Tibial nerve (tissue), 4 donors: ENCODE data around the gene TRPM1. TPM values are rescaled to one million over a fixed set of nuclear protein-coding genes. Genes with fewer than 3 reads are reported as not detected.

Experiments
- DNase-seq, 2 donors: peaks; one replicate each; pipeline ENCODE4 v3.0.0-alpha.2; 2019; ENCODE audit warnings: low spot score in 2 of 2
- H3K27ac ChIP-seq, 4 donors: fragments of 200-600 bp; sonication (generic) in 3 of 4; one replicate each; pipeline ENCODE4 v1.5.1; 2017 to 2019; ENCODE audit warnings: mild to moderate bottlenecking in 1 of 4
- H3K27me3 ChIP-seq, 2 donors: fragments of 200-600 bp; sonication (generic) in 1 of 2; one replicate each; pipeline versions ENCODE4 v1.5.1 to v1.6.0; 2017 to 2019
- H3K36me3 ChIP-seq, 3 donors: fragments of 200-600 bp; sonication (generic); one replicate each; pipeline ENCODE4 v1.5.1; 2018 to 2019
- H3K4me1 ChIP-seq, 4 donors: fragments of 200-600 bp; sonication (generic) in 3 of 4; one replicate each; pipeline ENCODE4 v1.5.1; 2017 to 2019
- H3K4me3 ChIP-seq, 4 donors: fragments of 200-600 bp; sonication (generic) in 3 of 4; one replicate each; pipeline ENCODE4 v1.5.1; 2017 to 2019; ENCODE audit warnings: mild to moderate bottlenecking in 1 of 4, moderate library complexity in 1 of 4
- H3K9me3 ChIP-seq, 4 donors: fragments of 200-600 bp; sonication (generic) in 3 of 4; one replicate each; pipeline ENCODE4 v1.5.1; 2017 to 2019
- EP300 ChIP-seq, 2 donors: sonication (generic); formaldehyde crosslinking; IDR thresholded peaks; one replicate each; pipeline ENCODE4 v1.6.1; 2017; ENCODE audit warnings: antibody characterized with exemption in 2 of 2, mild to moderate bottlenecking in 1 of 2
- POLR2A ChIP-seq, 2 donors: fragments of 450-650 bp; IDR thresholded peaks; one replicate each; pipeline ENCODE4 v1.6.1; 2017; ENCODE audit warnings: antibody characterized with exemption in 2 of 2, mild to moderate bottlenecking in 2 of 2, moderate library complexity in 2 of 2
- WGBS, 2 donors: methylation state at CpG; one replicate each; pipeline ENCODE4 v1.1.5; 2018; 5-methylcytosine and 5-hydroxymethylcytosine counted together
- total RNA-seq, 4 donors: library from RNA; depleted of rRNA; stranded (reverse); fragments of >200 nt; gene quantifications; one replicate each; pipeline ENCODE4 v1.1.0, GENCODE V29; 2016
- TF ChIP-seq, protein P1 (sequence below), 5 experiments: fragments of 200-600 bp in 3 of 5; fragments of 450-650 bp in 2 of 5; sonication (generic) in 3 of 5; IDR thresholded peaks; one replicate each; pipeline ENCODE4 v1.5.1; 2016 to 2019; ENCODE audit warnings: antibody characterized with exemption in 5 of 5, mild to moderate bottlenecking in 3 of 5, moderate library complexity in 2 of 5

The TRPM1 gene
- total RNA-seq, 4 donors from 2014 or later: not detected

DNA sequence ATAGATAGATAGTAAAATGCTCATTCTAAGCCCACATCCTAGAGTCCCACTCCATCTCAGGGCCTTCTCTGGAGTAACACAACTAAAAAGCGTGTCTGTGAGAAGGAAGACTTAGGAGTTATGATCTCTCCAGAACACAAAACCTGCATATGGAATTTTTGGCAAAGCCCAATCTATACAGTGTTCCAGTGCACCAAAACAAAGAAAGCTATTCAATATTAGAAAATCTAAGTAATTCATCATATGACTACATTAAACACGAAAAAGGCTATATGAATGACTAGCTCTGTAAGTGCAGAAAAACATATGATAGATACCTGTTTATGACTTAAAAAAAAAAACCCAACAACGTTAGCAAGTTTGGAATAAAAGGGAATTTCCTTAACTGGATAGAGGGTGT, 137.8 kb downstream of the TRPM1 start:
- no peak for TF ChIP-seq EP300 (IDR thresholded peaks at IDR 0.05)
- TF ChIP-seq, protein P1, sequence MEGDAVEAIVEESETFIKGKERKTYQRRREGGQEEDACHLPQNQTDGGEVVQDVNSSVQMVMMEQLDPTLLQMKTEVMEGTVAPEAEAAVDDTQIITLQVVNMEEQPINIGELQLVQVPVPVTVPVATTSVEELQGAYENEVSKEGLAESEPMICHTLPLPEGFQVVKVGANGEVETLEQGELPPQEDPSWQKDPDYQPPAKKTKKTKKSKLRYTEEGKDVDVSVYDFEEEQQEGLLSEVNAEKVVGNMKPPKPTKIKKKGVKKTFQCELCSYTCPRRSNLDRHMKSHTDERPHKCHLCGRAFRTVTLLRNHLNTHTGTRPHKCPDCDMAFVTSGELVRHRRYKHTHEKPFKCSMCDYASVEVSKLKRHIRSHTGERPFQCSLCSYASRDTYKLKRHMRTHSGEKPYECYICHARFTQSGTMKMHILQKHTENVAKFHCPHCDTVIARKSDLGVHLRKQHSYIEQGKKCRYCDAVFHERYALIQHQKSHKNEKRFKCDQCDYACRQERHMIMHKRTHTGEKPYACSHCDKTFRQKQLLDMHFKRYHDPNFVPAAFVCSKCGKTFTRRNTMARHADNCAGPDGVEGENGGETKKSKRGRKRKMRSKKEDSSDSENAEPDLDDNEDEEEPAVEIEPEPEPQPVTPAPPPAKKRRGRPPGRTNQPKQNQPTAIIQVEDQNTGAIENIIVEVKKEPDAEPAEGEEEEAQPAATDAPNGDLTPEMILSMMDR (IDR thresholded peaks at IDR 0.05): no peak
- TF ChIP-seq POLR2A (IDR thresholded peaks at IDR 0.05): no peak
- Histone ChIP-seq H3K27me3 (no peaks in the 10 kb centered on the region), H3K4me3 (no peak overlapping the region), H3K4me1 (peaks cover 0 to 24% (median 0%) of the 10 kb centered on the region in 4 donors), H3K9me3 (no peaks in the 10 kb centered on the region), H3K27ac (no peak overlapping the region), H3K36me3 (peaks cover 0 to 59% (median 0%) of the 10 kb centered on the region in 3 donors)
- no peak for DNase-seq
- 45 to 60% methylated on average over 3 of the region's 3 CpGs for WGBS, 2 donors

DNA sequence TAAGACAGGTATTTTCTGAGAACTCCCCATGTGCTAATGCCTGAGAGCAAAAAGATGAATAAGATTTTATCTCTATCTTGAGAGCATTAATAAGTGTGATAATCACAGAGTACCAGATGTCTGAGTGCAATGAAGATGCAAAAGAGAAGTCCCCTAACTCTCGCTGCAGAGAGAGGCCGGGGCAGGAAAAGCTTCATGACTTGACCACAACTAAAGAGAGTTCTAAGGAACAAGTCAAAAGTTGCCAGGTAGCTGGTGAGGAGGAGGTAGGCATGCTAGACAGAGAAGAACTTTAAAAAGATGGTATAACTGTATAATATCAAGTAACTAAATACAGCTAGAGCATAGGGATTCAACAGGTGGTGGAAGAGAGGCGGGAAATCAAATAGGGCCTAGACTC, 138.9 kb downstream of the TRPM1 start:
- DNase-seq: no peak
- Histone ChIP-seq H3K27ac (no peak overlapping the region), H3K27me3 (no peaks in the 10 kb centered on the region), H3K36me3 (peaks cover 0 to 70% (median 9%) of the 10 kb centered on the region in 3 donors), H3K4me3 (no peak overlapping the region), H3K4me1 (peaks cover 0 to 24% (median 0%) of the 10 kb centered on the region in 4 donors), H3K9me3 (no peaks in the 10 kb centered on the region)
- 94 to 98% methylated on average over 3 of the region's 3 CpGs for WGBS, 2 donors
- TF ChIP-seq POLR2A (IDR thresholded peaks at IDR 0.05) (no peak), EP300 (IDR thresholded peaks at IDR 0.05) (no peak)
- TF ChIP-seq, protein P1 (IDR thresholded peaks at IDR 0.05): no peak

DNA sequence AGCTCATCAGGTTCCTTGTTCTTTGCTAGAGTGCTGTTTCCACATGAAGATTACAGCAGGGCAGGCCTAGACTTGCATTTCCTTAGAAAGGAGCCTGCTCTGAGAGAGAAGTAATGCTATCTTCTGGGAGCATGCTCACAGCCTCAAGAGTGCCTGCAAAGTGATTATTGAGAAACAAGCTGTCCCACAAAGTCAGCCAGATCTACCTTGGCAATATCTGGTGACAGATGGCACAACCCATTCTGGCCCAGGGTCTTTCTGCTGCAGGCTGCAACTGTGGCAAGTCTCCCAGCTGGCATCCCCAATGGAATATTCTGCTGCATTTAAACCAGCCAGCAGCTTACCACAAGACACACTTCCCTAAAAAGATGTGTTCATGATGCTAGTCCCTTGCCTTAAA, 139.4 kb downstream of the TRPM1 start:
- peaks cover 0 to 75% (median 11%) of the 10 kb centered on the region in 3 donors for H3K36me3 ChIP-seq
- DNase-seq: no peak
- H3K4me3 ChIP-seq: no peak overlapping the region
- H3K27me3 ChIP-seq: no peaks in the 10 kb centered on the region
- H3K27ac ChIP-seq: no peak overlapping the region
- H3K9me3 ChIP-seq: no peaks in the 10 kb centered on the region
- TF ChIP-seq POLR2A (IDR thresholded peaks at IDR 0.05) (no peak), EP300 (IDR thresholded peaks at IDR 0.05) (no peak)
- TF ChIP-seq, protein P1 (IDR thresholded peaks at IDR 0.05): no peak
- H3K4me1 ChIP-seq: peaks cover 0 to 24% (median 0%) of the 10 kb centered on the region in 4 donors

DNA sequence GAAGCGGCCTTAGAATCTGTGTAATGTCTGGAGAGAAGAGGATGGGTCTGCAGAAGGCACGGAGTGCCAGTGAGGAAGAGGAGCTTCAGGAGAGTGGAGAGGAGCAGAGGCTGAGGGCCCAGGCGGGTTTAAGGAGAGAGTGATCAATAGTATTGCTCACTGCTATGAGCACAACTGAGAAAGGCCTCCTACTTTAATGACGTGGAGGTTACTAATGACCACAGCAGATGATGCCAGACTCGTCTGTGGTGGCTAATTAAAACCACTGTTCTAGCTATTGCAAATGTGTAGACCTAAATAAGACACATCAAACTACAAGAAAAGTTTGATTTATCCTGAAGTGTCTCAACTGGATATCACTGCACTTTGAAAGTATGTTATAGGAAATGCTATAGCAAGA, 143.3 kb downstream of the TRPM1 start:
- Histone ChIP-seq H3K4me1 (peaks cover 0 to 41% (median 0%) of the 10 kb centered on the region in 4 donors), H3K4me3 (no peak overlapping the region), H3K27me3 (no peaks in the 10 kb centered on the region), H3K9me3 (no peaks in the 10 kb centered on the region), H3K27ac (no peak overlapping the region), H3K36me3 (peaks cover 2 to 79% (median 18%) of the 10 kb centered on the region in 3 donors)
- no peak for DNase-seq
- TF ChIP-seq, protein P1 (IDR thresholded peaks at IDR 0.05): no peak
- TF ChIP-seq EP300 (IDR thresholded peaks at IDR 0.05) (no peak), POLR2A (IDR thresholded peaks at IDR 0.05) (no peak)
- 78 to 85% methylated on average over 5 of the region's 5 CpGs for WGBS, 2 donors

DNA sequence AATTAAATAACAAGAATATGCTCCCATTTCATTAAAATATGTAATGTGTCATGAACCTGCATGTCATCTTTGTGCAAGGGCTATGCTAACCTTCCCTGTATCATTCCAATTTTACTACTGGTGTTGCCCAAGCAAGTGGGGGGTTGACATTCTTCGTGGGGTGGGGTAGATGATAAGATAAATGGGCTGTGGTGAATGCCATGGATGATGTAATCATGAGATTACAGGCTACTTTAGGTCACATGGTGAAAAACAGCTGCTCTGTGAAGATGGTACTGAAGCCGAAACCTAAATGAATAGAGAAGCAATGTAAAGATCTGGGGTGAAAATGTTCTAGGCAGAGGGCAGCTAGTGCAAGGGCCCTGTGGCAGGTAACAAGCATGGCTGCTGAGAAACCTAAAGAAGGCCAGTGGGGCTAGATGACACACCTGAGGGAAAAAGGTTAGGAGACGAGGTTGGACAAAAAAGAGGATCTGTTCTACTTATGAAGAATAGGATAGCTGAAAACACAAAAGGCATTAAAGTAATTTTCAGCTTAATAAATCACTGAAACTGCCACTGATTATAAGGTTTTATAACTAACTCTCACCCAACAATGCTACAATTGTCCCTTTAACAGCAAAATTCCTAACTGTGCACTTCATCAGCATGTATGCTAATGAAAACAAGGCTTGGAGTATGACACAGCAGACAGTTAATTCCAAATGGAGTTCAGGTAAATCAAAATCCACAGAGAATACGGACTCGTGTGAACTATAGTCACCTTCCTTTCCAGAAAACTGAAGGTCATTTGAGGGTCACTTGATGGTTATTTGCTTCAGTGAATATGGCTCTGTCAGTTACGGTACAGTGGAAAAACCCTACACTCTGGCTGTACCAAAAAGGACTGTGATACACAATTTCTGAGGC, 145.1 kb downstream of the TRPM1 start:
- H3K36me3 ChIP-seq: peaks cover 2 to 90% (median 21%) of the 10 kb centered on the region in 3 donors

More for the DNA sequence above, 145.1 kb downstream of the TRPM1 start:
- Histone ChIP-seq H3K9me3 (no peaks in the 10 kb centered on the region), H3K4me3 (no peak overlapping the region), H3K27me3 (no peaks in the 10 kb centered on the region), H3K4me1 (peaks cover 0 to 39% (median 0%) of the 10 kb centered on the region in 4 donors), H3K27ac (peak overlapping the region in 1 of 4 donors; percentile 21)
- DNase-seq: no peak
- TF ChIP-seq, protein P1 (IDR thresholded peaks at IDR 0.05): no peak
- TF ChIP-seq POLR2A (IDR thresholded peaks at IDR 0.05) (no peak), EP300 (IDR thresholded peaks at IDR 0.05) (no peak)
- 63 to 65% methylated on average over 6 of the region's 6 CpGs for WGBS, 2 donors
